ENCODE results near the gene PLD5.

GRCh38 chr1:242184955-242185354, 339.5 kb downstream of the PLD5 start:
- TF ChIP-seq REST (IDR thresholded peaks at IDR 0.05) (no peak), CTCF (IDR thresholded peaks at IDR 0.05; ENCODE audit: low read depth, low read length, missing input control) (no peak), MAX (IDR thresholded peaks at IDR 0.05) (no peak), YY1 (IDR thresholded peaks at IDR 0.05) (no peak), HNF4A (conservative IDR thresholded peaks at IDR 0.05) (no peak), RAD21 (IDR thresholded peaks at IDR 0.05) (no peak), SP1 (IDR thresholded peaks at IDR 0.05) (no peak), EGR1 (IDR thresholded peaks at IDR 0.05; ENCODE audit: low read depth in 2 of 2) (no peak), GABPA (IDR thresholded peaks at IDR 0.05 in 1 of 2, conservative IDR thresholded peaks at IDR 0.05 in 1 of 2) (no peak), JUND (IDR thresholded peaks at IDR 0.05) (no peak), FOXA1 (IDR thresholded peaks at IDR 0.05) (no peak), TAF1 (conservative IDR thresholded peaks at IDR 0.05) (no peak), RXRA (IDR thresholded peaks at IDR 0.05) (no peak), HNF4G (IDR thresholded peaks at IDR 0.05) (no peak)

Measured in liver (tissue), 3 donors.